EH (cell line): ENCODE data around the gene RCAN3.

Experiments
- DNase-seq: peaks from one replicate; pipeline ENCODE4 v3.0.0-alpha.2; 2015; ENCODE audit warnings: low read depth

RCAN3 gene

GRCh38 chr1:24578846-24579245 is 76.2 kb downstream of the RCAN3 start:
- DNase-seq: no peak

GRCh38 chr1:24580756-24581155 is 78.1 kb downstream of the RCAN3 start:
- no peak for DNase-seq

DNA sequence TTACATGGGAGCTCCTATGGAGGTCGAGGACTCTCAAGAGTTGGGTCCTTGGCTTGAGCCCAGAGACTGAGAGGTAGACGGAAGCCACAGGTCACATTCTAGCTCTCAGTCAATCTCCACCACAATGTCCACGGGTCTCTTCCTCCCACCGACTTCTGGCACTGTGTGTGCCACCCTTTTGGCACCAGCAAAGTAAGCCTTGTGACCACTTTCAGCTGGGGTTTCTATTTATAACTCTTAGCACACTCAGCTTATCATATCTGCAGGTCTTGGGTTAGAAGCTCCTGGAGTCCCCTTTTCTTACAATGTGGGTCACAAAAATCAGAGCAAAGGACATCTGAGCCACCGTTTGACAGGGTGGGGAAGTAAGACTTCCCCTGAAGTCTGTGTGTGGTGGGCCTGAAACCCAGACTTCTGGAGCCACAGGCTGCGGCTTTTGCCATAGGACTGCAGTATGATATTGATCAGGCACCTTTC is 81.6 kb downstream of the RCAN3 start:
- DNase-seq: no peak

- no peak for DNase-seq
Measured at GRCh38 chr1:24586119-24586518, 83.5 kb downstream of the RCAN3 start.

GRCh38 chr1:24586970-24587820 is 84.6 kb downstream of the RCAN3 start:
- DNase-seq: peak; percentile 70

GRCh38 chr1:24588573-24588972 is 85.9 kb downstream of the RCAN3 start:
- no peak for DNase-seq

GRCh38 chr1:24589200-24589599 is 86.6 kb downstream of the RCAN3 start:
- no peak for DNase-seq
